Measurements from ENCODE around the gene RAD51B.
"Not testable (repeated sequence)": the region's sequence is repeated elsewhere in the genome, so short reads cannot be mapped to it uniquely, and the experiment has no call there.

RAD51B gene

DNA sequence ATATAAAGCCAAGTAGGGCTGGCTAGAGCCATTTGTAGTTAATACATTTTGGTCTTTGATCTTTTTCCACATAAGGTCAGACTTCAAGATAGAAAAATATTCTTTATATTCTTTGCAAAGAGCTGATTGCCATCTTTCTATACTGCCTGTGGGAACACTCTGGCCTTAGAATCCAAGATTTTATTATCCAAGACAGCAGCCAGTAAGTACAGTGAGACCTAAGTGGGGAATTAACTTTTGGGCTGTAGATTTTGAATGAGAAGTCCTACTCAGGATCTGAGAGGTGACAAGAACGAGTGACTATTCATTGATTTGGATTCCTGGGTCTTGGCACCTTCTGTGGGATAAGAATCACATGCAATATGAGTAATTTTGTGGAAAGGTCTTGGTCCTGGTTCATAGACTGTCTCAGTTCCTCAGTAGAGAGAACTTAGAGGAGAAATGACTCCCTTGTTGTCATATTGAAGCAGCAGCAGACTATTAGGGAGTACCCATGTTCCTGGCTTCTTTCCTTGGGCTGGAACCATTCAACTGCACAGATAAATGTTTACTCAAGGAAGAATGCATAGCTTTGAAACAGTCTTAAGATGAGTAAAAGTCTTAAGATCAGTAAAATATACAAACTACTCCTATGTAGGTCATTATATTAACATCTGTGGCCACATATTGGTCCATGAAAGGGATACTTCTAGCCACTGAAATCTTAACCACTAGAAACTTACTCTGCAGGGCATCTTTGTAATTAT, 353.8 kb downstream of the RAD51B start:
- DNase-seq (ENCODE audit: low read depth in 3 of 3), result no peak

DNA sequence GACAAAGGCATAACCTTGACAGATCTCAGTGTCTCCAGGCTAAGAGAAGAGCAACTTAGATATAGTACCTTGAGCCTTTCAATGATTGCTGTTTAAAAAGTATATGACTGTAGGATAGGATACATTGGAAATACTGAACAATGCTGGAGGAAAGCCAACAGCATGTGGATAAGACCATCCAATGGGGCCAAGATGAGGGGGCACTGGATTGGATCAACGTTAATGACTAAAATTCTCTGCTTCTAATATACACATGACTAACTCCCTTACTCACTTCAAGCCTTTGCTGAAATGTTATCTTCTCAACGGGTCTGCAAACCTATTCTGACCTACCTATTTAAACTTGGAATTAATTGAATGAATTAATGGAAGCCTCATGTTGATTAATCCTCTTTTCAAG, 354.9 kb downstream of the RAD51B start:
- no peak for DNase-seq (ENCODE audit: low read depth in 3 of 3)

DNA sequence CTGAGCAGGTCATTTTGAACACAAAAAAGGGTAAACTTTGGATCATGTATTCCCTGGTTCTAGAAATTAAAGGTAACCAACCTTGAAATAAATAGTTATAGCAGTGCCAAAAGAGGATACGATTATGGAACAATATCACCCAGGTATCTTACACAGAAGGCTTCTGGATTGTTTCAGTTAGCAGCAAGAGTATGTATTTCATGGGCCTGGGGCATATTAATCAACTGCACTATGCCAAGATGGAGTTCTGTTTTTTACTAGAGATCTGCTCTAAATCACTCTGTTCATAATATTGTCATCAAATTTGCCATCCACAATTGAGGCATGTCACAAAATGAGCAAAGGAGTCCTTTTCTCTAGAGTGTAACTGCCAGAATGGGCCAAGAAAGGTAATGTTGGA, 357.1 kb downstream of the RAD51B start:
- no peak for DNase-seq (ENCODE audit: low read depth in 3 of 3)

DNA sequence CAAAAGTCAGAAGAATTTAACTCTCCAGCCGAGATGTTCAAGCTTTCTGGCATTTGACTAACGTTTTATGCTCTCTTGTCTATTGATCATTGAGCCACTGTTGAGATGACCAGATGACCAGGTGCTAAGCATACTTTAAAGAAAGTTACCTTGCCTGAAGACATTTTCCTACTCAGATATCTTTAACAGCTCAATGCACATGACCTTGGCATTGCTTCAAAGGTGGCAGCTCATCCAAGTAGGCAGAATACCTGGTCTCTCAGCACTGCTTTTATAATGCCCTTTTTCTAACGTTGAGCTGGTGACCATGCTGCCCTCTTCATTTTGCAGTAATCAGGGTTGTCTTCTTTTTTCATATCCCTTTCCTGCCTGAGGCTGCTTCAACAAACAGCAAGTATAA, 358.1 kb downstream of the RAD51B start:
- no peak for DNase-seq (ENCODE audit: low read depth in 3 of 3)

DNA sequence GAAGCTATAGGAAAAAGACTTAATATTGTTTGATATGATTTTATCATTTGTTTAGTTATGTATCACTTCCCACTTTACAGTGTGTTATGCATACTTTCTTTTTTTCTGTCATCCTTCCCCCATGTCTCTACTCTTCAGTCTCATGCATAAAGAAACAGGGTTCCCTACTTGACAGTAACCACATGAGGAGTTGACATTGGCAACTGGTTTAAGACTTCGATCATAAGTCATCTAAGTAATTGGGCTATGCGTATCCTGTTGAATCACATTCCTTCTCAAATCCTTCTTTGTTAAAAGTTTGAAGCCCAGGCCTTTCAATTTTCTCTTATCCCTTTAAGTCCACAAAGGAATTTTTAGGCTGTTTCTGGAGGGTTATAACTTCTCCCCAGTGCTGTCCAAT, 358.7 kb downstream of the RAD51B start:
- no peak for DNase-seq (ENCODE audit: low read depth in 3 of 3)

DNA sequence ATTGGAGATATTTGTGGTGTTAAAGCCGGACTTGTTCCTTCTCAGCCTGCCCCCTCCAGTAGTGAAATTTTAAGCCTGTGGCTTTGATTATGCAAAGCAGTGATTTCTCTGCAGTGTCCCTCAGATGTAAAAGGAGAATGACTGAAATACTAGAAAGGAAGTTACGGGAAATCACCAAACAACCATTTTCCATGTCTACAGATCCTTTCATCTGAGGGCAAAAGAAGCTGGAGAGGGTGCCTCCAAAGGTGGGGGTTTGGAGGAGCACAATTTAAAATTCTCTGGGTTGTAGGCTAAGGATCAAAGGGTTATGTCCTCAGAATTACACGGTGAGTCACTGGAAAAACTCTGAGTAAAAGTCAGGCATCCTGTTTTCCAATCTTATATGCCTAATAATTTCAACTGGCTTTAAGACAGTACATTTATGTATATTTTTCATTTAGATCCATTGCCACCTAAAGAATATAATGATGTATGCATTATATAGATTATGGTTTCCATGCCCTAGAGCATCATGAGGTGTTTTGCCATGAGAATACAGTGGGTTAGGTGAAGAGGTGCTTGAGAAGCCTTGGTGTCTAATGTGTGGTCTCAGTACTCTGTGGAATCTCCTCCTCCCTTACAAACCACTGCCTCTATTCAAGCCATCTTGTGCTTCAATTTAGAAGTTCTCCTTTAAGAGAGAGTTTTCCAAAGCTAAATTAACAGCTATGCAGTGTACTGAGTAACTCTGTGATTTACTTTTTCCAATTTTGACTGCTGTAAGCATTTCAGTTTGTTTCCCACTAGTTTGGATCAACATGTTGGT, 362.1 kb downstream of the RAD51B start:
- no peak for DNase-seq (ENCODE audit: low read depth in 3 of 3)

DNA sequence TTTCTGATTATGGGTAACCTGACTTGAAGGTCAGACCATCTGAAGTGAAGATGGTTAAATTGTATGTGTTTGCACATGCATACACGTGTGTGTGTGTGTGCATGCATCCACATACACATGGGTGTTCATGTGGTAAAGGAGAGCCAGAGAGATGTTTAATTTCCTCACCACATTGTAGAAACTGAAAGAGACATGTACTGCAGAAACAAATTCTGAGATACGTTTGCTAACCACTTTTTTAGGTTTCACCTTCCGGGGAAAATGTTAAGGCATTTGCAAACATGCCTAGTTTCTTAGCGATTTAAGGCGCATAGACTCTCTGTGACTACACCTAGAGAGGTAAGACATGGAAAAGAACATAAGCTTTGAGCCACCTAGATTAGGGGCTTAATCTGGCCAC, 362.9 kb downstream of the RAD51B start:
- no peak for DNase-seq (ENCODE audit: low read depth in 3 of 3)

DNA sequence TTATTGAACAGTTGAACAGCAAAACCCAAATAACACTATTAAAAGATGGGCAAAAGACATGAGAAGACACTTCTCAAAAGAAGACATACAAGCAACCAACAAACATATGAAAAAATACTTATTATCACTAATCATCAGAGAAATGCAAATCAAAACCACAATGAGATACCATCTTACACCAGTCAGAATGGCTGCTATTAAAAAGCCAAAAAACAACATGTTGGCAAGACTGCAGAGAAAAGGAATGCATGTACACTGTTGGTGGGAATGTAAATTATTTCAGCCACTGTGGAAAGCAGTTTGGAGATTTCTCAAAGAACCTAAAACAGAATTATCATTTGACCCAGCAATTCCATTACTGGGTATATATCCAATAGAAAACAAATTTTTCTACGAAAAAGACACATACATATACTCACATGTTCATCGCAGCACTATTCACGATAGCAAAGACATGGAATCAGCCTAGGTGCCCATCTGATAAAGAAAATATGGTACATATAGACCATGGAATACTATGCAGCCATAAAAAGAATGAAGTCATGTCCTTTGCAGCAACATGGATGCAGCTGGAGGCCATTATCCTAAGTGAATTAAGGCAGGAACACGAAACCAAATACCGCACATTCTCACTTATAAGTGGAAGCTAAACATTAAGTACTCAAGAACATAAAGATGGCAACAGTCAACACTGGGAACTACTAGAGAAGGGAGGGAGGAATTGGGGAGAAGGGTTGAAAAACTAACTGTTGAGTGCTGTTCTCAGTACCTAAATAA, 367.1 kb downstream of the RAD51B start:
- not testable (repeated sequence) for DNase-seq (ENCODE audit: low read depth in 3 of 3)

DNA sequence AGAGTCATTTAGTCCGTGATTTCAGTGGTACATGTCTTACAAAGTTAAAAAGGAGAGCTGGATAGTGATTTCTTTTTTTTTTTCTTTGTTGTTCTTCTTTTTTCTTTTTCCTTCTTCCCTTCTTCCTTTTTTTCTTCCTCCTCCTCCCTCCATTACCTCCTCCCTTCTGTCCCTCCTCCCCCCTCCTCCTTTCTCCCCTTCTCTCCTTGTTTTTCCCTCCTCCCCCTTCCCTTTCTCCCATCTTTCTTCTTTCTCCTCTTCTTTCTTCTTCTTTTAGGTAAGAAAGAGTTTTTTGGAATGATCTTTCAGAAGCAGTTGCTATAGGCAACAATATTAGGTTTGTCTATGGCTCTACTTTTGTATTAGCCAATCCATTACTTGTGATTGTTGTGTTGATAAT, 368.6 kb downstream of the RAD51B start:
- no peak for DNase-seq (ENCODE audit: low read depth in 3 of 3)

DNA sequence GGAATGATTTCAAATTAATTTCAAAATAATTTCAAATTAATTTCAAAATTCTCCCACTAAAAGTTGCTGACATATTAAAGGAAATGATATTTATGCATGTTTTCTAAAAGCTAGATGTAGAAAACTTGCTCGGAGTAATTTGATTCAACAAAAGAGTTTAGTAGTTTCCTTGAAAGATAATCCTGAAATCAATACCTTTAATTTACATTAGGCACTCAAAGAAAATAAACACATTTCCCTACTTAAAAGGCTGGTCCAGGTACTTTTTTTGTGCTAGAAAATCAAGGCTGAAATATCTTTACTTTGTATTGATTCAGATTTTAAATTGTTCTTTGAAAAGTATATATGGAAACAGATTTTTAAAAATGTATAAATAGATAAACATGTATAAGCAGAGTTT, 370.5 kb downstream of the RAD51B start:
- no peak for DNase-seq (ENCODE audit: low read depth in 3 of 3)

DNA sequence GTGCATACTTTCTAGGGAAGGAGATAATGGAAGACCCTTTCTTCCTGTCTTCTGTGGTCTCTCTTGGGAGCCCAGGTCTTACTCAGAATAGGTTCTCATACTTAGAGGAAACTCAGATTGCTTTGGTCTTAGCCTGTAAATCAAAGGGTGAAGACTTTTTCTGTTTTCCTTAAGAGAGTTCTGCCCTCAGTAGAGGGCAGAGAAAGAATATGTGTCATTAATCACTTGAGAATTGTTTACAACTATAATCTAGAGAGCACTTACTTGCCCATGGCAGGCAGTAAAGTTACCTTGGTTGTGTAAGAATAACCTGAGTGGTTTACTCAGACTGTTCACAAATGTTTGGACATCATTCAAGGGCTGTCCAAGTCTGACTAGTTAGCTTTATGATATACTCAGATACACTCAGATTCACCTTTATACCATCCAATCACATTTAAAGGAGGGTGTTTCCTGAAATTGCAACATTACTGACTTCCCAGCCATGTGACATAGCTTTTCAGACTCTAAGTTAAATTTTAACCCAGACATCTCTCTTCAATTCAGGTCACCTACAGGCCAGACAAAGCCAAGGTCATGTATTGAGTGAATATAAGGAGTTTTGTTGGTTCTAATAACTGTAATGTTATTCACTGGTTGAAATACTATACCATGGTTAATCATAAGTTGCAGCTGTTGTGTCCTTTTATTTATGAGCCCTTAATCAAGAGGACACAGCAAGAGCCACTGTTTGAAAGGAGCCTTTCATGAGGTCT, 372.2 kb downstream of the RAD51B start:
- DNase-seq (ENCODE audit: low read depth in 3 of 3), result no peak

DNA sequence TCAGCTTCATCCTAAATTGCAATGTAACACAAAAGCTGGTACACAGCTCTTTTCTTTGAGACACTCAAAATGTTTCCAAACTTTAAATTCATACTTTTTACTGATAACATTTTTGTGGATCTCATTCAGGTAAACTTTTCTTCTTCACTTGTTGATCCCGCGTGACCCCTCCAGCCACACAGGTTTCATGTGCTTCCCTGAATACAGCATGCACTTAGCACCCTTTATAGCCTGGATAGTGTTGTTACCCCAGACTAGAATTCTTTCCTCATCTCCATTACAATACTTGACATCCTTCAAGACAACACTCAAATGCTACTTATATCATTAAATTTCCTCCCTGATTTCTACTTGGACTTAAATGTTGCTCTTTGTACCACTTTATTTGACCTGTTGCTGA, 373.4 kb downstream of the RAD51B start:
- DNase-seq (ENCODE audit: low read depth in 3 of 3), result no peak

DNA sequence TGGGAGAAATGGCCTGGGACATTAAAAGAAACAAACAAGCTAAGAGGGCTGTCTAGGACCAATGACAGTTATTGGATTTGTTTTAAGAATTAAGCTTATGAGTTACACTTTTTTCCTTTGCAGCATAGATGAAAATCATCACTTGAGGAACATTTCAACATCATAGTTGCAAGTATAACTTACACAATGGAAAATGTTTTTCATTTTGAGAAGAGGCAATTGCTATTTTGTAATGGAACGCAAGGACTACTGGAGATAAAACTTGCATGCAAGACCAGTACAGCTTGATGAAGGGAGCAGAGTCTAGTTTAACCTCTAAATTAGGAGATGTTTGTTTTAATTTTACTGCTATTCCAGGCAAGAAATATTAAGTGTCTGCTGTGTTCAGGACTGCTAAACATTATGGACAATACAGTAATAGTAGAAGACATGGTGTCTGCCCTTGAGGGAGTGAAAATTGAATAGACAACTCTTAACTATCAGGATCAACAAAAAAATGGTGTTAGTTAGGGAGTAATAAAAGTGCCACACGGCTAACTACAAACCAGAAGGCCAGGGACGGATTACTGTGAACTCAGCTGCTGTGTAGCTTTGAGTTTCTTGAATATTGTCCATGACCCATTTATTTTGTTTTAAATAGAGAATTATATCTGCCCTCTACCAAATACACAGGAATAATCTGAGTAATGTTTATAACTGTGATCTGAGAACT, 374.5 kb downstream of the RAD51B start:
- DNase-seq (ENCODE audit: low read depth in 3 of 3), result no peak

DNA sequence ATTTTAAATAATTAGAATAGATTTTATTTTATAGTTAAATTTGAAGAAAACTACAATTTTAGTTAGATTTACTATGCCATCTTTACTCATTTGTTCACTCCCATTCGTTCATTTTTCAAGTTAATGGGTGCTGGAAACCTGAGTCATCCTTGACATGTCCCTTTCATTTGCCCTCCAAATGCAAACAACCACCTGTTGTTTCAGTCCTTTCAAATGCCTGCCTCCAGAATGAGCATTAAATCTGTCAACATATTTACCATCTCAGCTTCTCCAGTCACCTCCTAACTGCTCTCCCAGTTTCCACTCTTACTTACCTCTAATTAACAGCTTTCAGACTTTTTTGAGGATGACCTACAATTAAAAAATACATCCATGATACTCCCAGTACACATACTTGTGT, 375.5 kb downstream of the RAD51B start:
- DNase-seq (ENCODE audit: low read depth in 3 of 3), result no peak

DNA sequence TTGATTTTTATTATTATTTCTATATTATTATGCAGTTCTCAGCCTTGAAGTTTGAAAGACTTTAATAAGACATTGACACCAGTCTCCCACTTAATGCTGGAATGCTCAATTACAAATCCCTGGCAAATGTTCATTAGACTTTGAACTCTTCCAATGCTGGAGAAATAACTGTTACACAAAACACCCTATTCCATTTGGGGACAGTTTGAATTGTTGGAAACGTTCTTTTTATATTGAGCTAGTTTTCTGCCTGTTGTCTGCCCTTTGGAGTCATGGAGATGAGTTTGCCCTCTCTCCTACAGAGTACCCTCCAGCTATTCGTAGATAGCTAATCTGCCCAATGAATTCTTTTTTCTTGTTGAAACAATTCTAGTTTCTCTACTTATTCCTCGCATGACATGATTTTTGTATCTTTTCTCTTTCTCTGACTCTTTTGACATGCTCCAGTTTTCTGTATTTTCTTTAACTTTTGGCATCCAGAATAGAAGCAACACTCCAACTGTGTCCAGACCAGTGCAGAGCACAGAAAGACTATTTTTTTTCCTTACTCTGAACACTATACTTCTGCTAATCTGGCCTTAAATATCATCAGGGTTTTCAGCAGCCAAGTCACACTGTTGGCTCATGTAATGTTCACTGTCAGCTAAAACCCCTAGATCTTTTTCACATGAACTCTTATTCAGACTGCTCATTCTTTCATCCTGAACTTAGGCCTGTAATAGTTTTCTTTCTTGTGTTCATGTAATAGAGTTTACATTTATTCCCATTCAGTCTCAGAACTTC, 379.3 kb downstream of the RAD51B start:
- DNase-seq (ENCODE audit: low read depth in 3 of 3), result no peak

DNA sequence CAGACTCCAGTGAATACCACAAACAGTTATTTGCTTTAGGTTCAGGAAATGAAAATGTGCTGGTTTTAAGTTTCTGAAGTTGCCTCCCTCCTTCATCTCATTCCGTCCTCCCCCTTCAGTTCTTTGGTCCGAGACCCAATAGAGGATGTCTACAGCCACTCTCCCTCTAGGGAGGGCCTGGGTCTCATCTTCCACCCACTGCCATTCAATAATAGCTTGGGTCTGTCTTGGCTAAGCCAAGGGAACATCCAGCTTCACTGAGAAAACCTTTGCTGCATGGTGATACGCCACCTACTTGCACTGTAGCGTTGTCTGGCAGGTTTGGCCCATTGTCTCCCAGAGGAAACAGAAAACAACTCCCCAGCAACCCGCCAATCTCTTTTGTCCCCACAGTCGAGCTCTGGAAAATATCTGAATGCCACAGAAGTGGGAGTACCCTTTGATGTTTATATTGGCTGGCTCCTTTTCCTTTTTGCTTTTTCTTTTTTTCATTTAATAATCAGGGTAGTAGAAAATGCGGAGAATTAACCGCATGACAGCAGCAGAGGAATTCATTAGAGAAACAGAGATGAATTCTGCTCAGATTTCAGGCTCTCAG, 380.1 kb downstream of the RAD51B start:
- no peak for DNase-seq (ENCODE audit: low read depth in 3 of 3)

DNA sequence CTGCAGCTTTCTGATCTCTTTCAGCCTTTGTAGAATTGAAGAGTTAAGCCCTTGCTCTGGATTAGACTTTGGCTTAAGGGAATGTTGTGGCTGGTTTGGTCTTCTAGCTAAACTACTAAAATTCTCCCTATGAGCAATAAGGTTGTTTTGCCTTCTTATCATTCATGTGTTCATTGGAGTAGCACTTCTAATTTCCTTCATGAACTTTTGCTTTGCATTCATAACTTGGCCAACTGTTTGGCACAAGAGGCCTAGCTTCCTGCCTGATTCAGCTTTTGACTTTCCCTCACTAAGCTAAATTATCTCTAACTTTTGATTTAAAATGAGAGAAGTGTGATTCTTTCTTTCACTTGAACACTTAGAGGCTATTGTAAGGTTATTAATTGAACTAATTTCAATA, 384.3 kb downstream of the RAD51B start:
- DNase-seq (ENCODE audit: low read depth in 3 of 3), result no peak

DNA sequence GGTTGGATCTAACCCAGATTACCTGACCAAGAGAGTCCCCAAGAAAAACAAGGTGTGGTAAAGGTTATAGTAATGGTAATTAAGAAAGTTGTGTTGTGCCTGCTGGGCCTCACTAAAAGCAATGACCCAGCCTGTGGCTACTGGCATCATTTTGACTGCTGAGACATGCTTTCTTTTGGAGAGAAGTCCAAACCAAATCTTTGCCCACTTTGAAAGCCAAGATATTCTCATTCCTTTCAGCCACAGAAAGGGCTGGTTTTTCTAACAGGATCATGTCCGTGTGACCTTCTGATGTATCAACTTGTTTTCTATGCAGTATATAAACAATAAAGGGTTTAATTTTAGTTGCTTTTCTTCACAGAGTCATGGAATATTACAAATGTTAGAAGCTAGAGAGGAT, 388.6 kb downstream of the RAD51B start:
- DNase-seq (ENCODE audit: low read depth in 3 of 3), result no peak

DNA sequence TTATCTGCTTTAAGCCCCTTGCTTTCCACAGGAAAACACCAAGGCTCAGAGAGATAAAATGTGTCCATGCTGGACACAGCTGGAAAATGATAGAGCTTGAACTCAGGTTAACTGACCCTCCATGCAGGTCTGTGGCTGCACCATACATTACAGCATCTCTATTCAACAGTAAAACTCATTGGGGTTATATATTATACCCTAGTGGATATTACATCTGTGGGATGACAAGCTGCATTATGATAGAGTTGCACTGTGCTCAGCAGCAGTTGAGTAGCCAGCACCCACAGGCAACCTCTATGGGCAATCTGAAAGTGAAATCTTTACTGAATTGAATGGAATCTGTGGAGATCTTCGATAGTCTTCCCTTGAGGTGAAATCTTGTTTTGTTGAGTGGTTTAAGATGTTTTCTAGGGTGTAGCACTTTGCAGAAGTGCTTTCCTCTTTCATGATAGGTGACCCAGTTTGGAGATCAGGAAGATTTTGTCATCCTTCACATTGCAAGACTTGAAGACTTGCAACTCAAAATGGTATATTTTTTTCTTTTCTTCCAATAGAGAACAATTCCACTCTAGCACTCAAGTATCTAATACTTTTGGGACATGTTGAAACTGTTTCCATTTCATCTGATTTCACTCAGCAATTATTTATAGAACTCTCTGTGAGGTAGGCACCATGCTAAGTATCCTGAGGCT, 389.2 kb downstream of the RAD51B start:
- no peak for DNase-seq (ENCODE audit: low read depth in 3 of 3)
